ENCODE data around the gene KCNQ4.

KCNQ4 gene

DNA sequence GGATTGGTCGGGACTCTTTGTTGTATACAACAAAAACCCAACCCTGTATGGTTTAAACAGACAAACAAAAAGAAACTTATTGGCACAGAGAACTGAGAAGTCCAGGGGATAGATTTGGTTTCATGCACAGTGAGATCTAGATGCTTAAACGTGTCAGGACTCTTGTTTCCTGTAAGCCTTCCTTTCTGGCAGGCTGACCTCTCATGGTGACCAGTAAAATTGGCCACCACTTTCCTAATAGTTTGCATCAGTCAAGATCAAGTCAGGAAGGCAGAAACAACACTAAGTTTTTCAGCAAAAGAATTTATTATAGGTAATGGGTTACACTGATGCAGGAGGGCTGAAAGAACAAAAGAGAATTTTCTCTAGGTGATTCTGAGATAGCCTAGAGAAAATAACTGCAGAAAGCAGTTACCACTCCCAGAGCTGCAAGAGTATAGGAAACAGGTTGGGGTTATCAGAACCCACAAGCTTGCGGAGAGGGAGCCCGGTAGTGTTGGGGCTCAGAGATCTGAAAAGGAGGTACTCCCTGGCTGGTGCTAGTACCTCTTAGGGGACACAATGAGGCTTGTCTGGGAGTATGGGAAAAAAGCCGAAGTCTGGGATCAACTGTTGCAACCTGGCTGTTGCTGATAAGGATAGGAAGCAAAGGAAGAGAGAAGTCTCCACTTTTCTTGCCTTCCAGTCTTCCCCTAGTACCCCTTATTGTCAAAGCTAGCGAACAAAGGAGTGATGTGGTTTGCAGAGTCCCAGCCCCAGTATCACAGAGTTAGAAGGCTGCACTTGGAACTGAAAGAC lies 57.1 kb downstream of the KCNQ4 start:
- no peak for DNase-seq (ENCODE audit: low read depth)

DNA sequence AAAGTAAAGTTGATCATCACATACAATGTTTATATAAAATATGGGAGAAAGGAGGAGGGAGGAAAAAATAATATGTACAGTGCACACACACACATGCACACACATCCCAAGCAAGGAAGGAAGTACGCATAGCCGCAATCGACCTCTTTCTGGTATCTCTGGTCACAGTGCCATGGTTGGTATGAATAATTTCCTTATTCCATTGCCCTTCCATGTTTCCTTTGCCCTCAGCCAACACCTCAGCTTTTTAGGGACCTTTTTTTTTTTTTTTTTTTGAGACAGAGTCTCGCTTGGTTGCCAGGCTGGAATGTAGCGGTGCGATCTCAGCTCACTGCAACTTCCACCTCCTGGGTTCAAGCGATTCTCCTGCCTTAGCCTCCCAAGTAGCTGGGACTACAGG lies 58.0 kb downstream of the KCNQ4 start:
- no peak for DNase-seq (ENCODE audit: low read depth)

DNA sequence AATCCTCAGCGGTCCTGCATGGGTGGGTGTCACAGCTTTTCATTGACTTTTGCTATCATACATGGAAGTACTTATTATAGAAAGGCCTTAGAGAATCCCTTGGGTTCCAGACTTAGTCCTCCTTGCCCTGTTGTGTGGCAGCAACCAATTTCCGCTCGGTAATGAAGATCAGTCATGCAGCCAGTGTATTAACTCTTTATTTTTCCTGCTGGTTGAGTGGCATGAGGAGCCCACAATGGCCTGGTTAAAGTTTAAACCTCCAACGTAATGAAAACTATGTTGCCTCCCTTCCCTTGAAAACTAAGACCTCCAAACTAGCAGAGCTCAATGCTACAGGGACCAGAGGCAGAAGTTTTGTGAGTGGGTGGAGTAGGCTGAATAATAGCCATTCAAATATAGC lies 58.6 kb downstream of the KCNQ4 start:
- no peak for DNase-seq (ENCODE audit: low read depth)

DNA sequence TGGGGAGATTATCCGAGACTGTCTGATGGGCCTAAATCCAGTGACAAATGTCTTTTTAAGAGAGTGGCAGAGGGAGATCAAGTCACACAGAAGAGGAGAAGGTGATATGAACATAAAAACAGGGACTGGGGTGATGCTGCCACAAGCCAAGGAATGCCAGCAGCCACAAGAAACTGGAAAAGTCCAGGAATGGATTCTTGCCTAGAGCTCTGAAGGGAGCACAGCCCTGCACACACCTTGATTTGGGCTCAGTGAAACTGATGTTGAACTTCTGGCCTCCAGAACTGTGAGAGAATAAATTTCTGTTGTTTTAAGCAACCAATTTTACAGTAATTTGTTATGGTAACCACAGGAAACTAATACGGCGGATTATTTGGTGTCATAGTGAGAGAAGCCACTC lies 59.1 kb downstream of the KCNQ4 start:
- DNase-seq (ENCODE audit: low read depth): no peak

DNA sequence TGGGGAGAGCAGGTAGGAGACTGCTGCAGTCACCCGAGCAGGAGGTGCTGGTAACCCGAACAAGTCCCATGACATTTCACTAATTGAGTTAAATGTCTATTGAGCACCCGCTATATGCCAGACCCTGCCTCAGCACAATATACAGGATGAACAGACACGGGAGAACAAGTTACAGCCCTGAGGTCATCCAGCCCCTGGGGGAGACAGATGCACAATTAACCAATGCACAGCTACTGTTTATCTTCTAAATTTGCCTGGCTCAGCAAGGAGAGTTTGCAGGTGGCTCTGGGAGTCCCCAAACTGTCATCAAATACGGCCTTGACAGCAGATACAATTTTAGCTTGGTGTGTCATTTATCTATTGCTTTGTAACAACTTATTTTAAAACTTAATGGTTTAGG lies 60.5 kb downstream of the KCNQ4 start:
- DNase-seq (ENCODE audit: low read depth): no peak

DNA sequence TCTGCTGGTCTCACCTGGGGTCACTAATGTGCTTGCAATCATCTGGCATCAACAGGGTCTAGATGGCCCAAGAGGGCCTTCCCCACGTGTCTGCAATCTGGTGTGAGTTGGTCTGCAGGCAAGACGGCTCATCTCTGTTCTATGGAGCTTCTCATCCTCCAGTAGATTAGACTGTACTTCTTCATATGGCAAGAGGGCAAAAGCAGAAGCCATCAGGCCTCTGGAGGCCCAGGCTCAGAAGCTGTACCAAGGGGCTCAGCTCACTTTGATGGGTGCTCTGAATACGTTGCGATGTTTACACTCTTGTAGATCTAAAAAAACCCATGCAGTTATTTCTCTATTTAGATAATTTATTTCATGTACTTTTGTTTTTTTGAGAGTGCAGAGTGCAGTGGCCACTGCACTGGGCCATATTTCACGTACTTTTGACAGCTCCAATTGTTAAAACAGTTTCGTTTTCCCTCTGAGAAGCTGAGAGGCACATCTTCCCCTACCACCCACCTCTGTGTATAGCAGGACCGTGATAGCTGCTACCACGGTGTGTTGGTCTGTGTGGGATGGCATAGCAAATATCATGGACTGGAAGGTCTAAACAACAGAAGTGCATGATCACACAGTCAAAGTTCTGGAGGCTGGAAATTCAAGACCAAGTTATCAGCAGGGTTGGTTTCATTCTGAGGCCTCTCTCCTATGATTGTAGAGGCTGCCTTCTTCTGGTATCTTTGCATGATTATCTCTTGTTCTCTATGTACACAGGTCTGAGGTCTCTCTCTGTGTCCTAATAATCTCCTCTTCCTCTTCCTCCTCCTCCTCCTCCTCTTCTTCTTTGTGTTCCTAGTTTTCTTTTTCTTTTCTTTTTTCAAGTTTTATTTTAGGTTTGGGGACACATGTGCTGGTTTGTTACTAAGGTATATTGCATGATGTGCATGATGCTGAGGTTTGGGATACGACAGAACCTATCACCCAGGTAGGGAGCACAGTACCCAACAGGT lies 61.6 kb downstream of the KCNQ4 start:
- no peak for DNase-seq (ENCODE audit: low read depth)

DNA sequence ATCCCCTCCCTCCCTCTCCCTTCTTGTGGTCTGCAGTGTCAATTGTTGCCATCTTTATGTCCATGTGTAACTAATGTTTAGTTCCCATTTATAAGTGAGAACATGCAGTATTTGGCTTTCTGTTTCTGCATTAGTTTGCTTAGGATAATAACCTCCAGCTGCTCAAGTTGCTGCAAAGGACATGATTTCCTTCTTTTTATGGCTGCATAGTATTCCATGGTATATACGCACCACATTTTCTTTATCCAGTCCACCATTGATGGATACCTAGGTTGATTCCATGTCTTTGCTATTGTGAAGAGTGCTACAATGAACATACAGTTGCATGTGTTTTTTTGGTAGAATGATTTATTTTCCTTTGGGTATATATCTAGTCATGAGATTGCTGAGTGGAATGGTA lies 62.3 kb downstream of the KCNQ4 start:
- DNase-seq (ENCODE audit: low read depth): no peak

DNA sequence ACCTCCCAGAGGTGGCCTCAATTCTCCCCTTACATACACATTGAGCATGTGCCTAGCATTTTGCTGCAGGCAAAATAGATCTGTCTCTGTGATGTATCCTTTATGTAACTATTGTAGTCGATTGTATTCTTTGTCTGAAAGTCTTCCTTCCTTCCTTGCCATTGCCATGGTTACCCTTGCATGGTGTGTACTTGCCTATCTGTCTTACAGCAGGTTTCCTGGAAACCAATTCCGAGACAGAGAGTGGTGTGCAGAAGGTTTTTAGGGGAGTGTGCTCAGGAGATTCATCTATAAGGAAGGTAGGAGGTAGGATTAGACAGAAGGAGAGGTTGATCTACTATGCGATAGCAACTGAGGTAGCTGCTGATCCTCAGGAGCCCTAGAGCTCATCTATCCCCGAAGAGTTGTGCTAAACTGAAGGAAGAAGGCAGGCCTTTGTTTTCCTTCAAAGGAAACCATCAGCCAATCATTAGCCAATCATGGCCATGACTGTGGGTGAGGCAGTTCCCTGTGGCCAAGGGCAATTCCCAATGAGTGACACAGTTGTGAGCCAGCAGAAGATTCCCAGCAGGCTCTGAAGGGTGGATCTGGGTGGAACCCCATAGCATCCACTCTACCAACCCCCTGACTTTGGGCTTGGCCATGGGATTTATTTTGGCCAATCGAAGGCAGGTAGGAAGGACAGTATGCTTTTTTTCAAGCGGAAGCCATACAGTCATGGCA lies 63.6 kb downstream of the KCNQ4 start:
- DNase-seq (ENCODE audit: low read depth): no peak

DNA sequence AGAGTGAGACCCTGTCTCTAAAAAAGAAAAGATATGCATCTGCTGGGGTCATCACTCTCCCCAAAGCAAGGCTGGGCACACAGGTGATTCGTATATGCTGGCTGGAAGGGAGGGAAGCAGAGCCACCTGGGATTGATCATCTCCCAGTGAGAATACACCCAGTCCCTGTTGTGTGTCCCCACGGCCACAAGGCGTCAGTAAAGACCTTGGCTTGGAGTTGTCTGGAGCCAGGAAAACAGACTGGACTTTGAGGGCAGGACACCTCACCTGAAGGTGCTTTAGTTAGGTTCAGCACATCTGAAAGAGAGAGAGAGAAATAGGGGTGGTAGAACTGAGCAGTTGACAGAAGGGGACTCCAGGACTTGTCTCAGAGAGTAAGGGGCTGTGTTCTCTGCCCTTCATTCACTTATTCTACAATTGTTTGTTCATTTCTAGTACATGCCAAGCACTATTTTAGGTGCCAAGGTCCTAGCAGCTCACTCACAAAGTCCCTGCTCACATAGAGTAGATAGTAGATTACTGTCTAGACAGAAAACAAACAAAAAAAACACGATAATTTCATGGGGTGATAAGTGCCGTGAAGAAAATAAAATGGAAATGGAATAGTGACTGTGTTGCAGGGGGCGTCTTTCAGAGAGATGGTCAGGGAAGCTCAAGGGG lies 65.1 kb downstream of the KCNQ4 start:
- no peak for DNase-seq (ENCODE audit: low read depth)

DNA sequence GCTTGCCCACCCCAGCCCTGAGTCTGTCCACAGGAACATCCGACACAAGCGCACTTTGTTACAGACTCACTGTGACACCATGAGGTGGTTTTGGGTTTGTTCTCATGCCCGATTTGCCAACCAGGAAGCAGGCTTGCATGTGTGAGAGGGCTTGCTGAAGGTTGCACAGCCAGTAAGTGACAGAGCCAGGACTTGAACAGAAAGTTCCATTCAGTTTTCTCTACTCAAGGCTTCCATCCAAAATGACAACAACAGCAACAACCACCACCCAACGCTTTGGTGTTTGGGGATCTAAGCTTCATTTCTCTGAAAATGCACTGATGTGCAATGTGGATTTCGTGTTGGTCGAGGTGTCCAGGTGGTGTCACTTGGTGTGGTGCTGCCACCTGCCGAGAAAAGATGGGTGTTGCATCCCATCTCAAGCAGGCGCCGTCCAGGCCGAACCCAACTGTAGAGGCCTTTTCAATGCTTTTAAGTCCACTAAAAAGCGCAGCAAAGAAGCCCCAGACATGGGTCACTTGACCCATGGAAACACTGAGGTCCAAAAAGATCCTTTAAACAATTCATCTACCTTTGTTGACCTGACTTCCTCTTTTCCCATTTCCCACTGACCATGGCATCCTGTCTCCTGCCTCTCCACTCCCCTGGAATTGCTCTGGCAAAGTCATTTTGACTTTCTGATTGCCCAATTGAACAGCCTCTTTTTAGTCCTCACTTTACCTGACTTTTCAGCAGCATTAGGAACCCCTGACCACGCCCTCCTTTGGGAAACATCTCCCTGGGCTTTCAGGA lies 66.4 kb downstream of the KCNQ4 start:
- DNase-seq (ENCODE audit: low read depth): no peak

DNA sequence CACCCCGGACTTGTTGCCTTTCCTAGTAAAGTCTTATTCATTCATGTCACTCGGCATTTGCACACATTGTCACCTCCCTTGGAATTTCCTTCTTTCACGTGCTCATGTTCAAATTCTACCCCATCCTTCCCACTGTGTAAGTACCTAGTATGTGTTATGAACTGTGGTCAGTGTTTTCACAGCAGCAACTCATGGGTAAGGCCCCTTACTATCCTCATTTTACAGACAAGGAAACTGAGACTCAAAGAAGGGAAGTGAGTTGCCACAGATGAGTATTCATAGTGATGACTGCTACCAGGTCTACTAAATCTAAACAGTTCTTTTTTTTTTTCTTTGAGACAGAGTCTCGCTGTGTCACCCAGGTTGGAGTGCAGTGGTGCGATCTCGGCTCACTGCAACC lies 68.1 kb downstream of the KCNQ4 start:
- no peak for DNase-seq (ENCODE audit: low read depth)

DNA sequence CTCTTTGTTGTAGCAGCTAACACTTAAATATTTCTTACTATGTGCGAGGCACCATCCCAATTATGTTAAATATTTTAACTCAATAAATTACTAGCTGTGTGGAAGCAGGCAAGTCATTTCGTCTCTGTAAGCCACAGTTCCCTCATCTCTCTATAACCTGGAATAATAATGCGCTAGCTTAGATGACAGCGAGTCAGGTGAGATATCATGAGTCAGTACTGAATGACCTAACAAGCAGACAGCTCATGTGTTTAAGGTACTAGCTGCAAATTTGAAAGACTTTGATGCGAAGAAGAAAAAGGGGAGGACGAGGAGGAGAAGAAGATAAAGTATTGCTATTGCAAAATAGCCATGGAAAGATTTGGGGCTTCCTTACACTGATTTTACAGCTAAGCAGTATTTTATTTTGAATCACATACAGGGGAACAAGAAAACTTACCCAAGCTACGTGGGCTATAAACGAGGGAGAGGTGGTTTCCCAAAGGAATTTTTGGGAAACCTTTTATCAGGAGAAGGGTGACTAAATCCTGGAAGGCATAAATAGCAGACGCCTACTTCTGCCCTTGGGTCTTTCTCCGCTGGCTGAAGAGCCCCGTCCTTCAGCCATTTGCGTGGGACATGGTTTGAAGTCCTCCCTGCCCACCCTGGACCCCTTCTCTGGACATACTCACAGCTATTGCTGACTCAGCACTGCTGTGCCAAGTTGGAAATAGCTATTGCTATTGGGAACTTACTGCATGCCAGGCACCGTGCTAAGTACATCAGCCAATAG lies 69.7 kb downstream of the KCNQ4 start:
- no peak for DNase-seq (ENCODE audit: low read depth)

DNA sequence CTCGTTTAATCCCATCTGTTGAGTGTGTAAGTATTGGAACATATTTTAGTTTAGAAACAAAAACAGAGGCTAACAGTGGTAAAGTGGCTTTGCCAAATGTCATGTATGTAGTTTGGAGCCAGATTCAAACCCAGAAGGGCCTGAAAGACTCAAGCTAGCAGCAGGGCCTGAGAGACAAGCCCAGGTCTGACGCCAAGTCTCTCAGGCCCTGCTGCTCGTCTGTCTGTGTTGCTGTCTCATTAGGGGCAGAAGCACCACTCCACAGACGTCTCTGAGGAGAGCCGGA lies 70.2 kb downstream of the KCNQ4 start:
- DNase-seq (ENCODE audit: low read depth): no peak

DNA sequence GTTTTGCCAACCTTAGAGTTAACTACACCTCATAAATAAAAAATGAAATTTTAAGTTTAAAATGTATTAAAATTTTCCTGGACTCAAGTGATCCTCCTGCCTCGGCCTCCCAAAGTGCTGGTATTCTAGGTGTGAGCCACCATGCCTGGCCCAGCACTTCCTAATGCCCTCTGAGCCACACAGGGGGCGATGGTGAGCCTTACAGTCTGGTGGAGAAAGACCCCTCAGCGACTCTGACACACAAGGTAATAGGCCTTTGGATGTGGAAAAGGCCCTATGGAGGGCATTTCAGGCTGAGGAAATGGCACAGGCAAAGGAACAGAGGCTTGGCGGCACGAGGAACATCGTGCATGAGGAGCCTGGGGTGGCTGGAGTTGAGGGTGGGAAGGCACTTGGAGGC lies 71.9 kb downstream of the KCNQ4 start:
- DNase-seq (ENCODE audit: low read depth): no peak

DNA sequence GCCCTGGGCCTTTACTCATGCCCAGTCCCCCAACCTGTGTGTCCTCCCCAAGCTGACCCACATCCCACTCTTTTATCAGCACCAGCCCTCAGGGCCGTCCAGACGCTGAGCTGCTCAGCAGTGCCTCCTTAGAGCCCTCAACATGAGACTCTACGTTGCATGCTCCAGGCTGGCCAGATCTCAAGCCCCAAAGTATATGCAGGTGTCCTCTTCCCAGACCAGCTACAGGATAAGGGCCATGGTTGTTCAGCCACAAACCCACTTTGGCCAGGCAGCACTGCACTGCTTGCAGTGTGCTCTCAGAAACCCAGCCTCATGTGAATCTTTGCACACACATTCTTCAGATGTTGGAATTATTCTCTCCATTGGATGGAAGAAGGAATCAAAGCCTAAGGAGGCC lies 72.5 kb downstream of the KCNQ4 start:
- no peak for DNase-seq (ENCODE audit: low read depth)

DNA sequence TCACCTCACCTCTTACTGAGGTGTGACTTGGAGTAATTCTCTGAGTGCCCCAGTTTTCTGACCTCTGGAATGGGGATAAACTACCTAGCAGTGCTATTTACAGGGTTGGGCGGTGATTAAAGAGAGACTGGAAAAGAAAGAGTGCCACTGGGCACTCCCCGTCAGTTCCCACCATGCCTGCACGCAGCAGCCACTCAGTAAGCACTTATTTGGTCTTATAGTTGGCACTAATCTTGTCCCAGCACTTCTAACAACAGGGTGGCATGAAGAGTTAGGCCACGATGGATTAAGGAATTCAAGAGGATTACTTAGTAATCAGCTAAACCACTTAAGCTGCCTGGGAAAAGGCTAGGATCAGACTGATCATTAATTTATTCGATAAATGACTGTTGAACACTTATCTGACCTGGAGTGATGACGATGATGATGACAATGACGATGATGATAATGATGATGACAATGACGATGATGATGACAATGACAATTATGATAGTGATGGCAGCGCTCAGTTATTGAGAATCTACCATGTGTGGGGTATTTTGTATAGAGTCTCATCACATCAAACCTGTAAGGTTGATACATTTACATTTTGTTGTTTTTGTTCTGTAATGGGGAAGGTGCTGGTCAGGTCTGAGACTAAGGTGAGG lies 73.2 kb downstream of the KCNQ4 start:
- no peak for DNase-seq (ENCODE audit: low read depth)

DNA sequence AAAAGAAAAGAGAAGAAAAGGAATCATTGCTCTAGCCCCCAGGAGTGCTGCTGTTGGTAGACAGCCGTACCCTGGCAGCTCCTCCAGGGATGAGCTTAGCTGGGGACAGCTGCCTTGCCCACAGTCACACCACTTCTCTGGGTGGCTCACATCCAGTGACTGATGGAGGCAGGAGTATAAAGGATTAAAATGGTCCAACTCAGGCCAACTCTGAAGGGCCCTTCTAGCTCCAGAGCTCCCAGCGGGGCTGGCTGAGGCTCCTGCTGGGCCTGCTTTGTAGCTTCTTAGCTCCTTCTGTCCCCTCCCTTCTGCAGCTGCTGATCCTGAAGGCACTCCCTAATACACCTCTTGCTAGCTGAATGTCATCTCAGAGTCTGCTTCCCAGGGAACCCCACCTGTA lies 74.2 kb downstream of the KCNQ4 start:
- no peak for DNase-seq (ENCODE audit: low read depth)

DNA sequence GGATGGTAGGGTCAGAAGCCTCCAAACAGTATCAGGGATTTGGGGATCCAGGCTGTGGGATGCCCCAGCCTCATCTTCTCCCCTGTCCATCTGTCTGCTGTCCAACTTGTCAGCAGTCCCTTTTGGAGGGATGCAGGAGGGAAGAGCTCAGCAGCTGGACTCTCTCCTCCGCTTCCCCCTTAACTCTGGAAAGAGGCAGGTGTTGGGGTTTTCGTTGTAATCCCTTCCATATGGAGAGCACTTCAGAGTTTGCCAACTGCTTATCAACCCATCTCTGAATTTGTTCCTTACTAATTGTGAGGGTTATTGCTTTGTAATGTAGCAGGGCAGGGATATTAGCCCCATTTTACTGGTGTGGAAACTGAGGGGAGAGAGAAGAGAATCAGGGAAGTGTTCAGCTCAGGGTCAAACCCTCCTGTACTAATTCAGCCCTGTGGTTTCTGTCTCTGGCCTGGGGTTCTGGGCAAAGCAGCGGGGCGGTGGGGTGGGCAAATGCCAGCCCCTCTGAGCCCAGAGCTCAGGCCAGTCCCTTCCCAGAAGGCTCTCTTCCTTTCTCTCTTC lies 75.3 kb downstream of the KCNQ4 start:
- no peak for DNase-seq (ENCODE audit: low read depth)

DNA sequence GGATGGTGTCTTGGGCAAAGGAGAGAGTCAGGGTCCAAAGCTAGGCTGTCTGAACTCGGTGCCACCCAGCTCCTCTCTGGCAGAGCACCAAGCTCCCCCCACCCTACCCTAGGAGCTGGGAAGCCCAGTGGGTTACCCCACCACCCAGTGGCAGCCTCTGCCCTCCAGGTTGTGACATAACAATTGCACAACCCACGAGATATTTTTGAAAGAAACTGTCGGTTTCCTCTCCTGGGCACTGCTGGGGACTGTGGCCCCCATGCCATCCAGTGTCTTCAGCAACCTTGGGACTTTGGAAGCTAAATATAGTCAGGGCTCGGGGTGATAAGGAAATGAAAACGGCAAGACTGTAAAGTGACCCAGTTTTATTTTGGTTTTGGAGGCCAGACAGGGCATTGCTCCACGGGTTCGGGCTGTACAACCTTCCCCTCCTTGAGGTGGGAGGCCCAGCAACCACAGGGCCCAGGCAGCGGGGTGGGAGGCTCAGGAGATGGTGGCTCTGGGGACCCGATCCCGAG lies 77.2 kb downstream of the KCNQ4 start:
- DNase-seq (ENCODE audit: low read depth): no peak
